A549 (cell line): ENCODE measurements around the gene NR2E1. TPM values are rescaled to one million over a fixed set of nuclear protein-coding genes. Genes with fewer than 3 reads are reported as not detected.

ENCODE experiments used
- ATAC-seq, 2 experiments: fragments of 200-7000 bp in 1 of 2; fragments of >200 bp in 1 of 2; cut with Nextera tagmentation in 1 of 2; cut with Tn5 transposase in 1 of 2; 3 replicates each; pipeline versions ENCODE4 v1.8.0 to v1.9.1; 2018 to 2020; ENCODE audit warnings: mild to moderate bottlenecking in 1 of 2, moderate library complexity in 1 of 2
- CTCF ChIA-PET: fragments of 300-600 bp; sonication (Branson Sonifier 250); formaldehyde crosslinking; extraction: SDS; loops from one replicate; lab custom pipeline; 2021; ENCODE audit warnings: antibody characterized with exemption, inconsistent platforms; lab: Yijun Ruan, JAX
- POLR2A ChIA-PET: fragments of 350-600 bp; formaldehyde crosslinking; extraction: SDS; loops from one replicate; lab custom pipeline; 2021; ENCODE audit warnings: antibody characterized with exemption, inconsistent platforms; lab: Yijun Ruan, JAX
- DNase-seq, 2 experiments: peaks; one replicate each; pipeline versions ENCODE4 v3.0.0 to v3.0.0-alpha.2; 2011 to 2016; ENCODE audit warnings: low read depth in 1 of 2, low spot score in 1 of 2
- FAIRE-seq: peaks from 2 replicates; lab custom pipeline; 2011; peaks lifted over from hg19 to GRCh38; lab: Jason Lieb, UNC
- H3K27ac ChIP-seq, 2 experiments: fragments of >200 bp; sonication (Bioruptor Twin); formaldehyde crosslinking; 3 replicates each; pipeline ENCODE4 v1.5.1; 2016 to 2017
- H3K4me1 ChIP-seq: fragments of >200 bp; sonication (Bioruptor Twin); formaldehyde crosslinking; 3 replicates; pipeline ENCODE4 v1.6.1; 2016
- H3K4me2 ChIP-seq: fragments of >200 bp; sonication (Bioruptor Twin); formaldehyde crosslinking; 3 replicates; pipeline ENCODE4 v1.6.1; 2016
- H3K4me3 ChIP-seq: fragments of >200 bp; sonication (Bioruptor Twin); formaldehyde crosslinking; 3 replicates; pipeline ENCODE4 v1.5.1; 2016
- H3K9me3 ChIP-seq: fragments of >200 bp; sonication (Bioruptor Twin); formaldehyde crosslinking; 3 replicates; pipeline ENCODE4 v1.6.1; 2016
- CBX2 ChIP-seq: fragments of 200-600 bp; sonication (generic); IDR thresholded peaks from 2 replicates; pipeline ENCODE4 v1.6.1; 2016; ENCODE audit warnings: low read depth, mild to moderate bottlenecking, borderline replicate concordance
- CHD4 ChIP-seq: fragments of 200-600 bp; sonication (generic); IDR thresholded peaks from 2 replicates; pipeline ENCODE4 v1.6.1; 2016; ENCODE audit warnings: antibody characterized with exemption, mild to moderate bottlenecking, borderline replicate concordance
- FOSB ChIP-seq: fragments of 250-450 bp; sonication (Bioruptor Pico); IDR thresholded peaks from 2 replicates; pipeline ENCODE4 v1.5.0; 2020; ENCODE audit warnings: mild to moderate bottlenecking, moderate library complexity
- FOXS1 ChIP-seq: fragments of 250-450 bp; sonication (Bioruptor Pico); IDR thresholded peaks from 2 replicates; pipeline ENCODE4 v1.5.0; 2020; ENCODE audit warnings: mild to moderate bottlenecking, moderate library complexity
- GATA3 ChIP-seq: IDR thresholded peaks from 2 replicates; pipeline ENCODE4 v1.6.1; 2012; ENCODE audit warnings: borderline replicate concordance
- HEYL ChIP-seq: fragments of 250-450 bp; sonication (Bioruptor Pico); IDR thresholded peaks from 2 replicates; pipeline ENCODE4 v1.8.0; 2021; ENCODE audit warnings: mild to moderate bottlenecking, moderate library complexity
- HOXB5 ChIP-seq: fragments of 250-450 bp; sonication (Bioruptor Pico); IDR thresholded peaks from 2 replicates; pipeline ENCODE4 v1.5.0; 2020; ENCODE audit warnings: mild to moderate bottlenecking, moderate library complexity
- JUN ChIP-seq, 2 experiments: fragments of >200 bp; sonication (Bioruptor Twin); formaldehyde crosslinking; IDR thresholded peaks; 2 replicates in 1 of 2; 3 replicates in 1 of 2; pipeline ENCODE4 v1.6.1; 2016 to 2017
- MAFK ChIP-seq: fragments of 450-650 bp; IDR thresholded peaks from 2 replicates; pipeline ENCODE4 v1.6.1; 2014; ENCODE audit not compliant: partially characterized antibody
- MYC ChIP-seq: IDR thresholded peaks from 2 replicates; pipeline ENCODE4 v1.6.1; 2012; ENCODE audit warnings: mild to moderate bottlenecking, inconsistent platforms, low read length, improper control_type of control experiment, borderline replicate concordance
- NFE2L2 ChIP-seq: fragments of 150-350 bp; conservative IDR thresholded peaks from 2 replicates; pipeline ENCODE4 v1.6.1; 2014; ENCODE audit warnings: low read length
- NPAS2 ChIP-seq: fragments of 250-450 bp; sonication (Bioruptor Pico); IDR thresholded peaks from 2 replicates; pipeline ENCODE4 v1.8.0; 2022; ENCODE audit warnings: mild to moderate bottlenecking, moderate library complexity, borderline replicate concordance
- RCOR1 ChIP-seq: fragments of 150-350 bp; IDR thresholded peaks from 2 replicates; pipeline ENCODE4 v1.6.1; 2014; ENCODE audit warnings: antibody characterized with exemption, low read length, low read depth
- RFX5 ChIP-seq: fragments of 450-650 bp; IDR thresholded peaks from 2 replicates; pipeline ENCODE4 v1.7.1; 2014; ENCODE audit warnings: antibody characterized with exemption, mild to moderate bottlenecking, moderate library complexity
- SMC3 ChIP-seq: fragments of >200 bp; sonication (Bioruptor Twin); formaldehyde crosslinking; IDR thresholded peaks from 3 replicates; pipeline ENCODE4 v1.6.1; 2018; ENCODE audit warnings: inconsistent platforms
- SREBF2 ChIP-seq: fragments of 450-650 bp; IDR thresholded peaks from 2 replicates; pipeline ENCODE4 v1.6.1; 2014; ENCODE audit warnings: mild to moderate bottlenecking, moderate library complexity
- ZSCAN20 ChIP-seq: fragments of 250-450 bp; sonication (Bioruptor Pico); IDR thresholded peaks from 2 replicates; pipeline ENCODE4 v1.8.0; 2022; ENCODE audit warnings: mild to moderate bottlenecking, moderate library complexity
- WGBS: methylation state at CpG from one replicate; pipeline ENCODE4 v1.1.6; 2017; ENCODE audit errors: missing lambda C conversion rate; 5-methylcytosine and 5-hydroxymethylcytosine counted together
- polyA plus RNA-seq, 4 experiments: library from polyadenylated mRNA; depleted of rRNA in 3 of 4; stranded (reverse); fragments of >200 nt; fragmentation: RNase III in 1 of 4; extraction: RNeasy Plus Mini Kit Qiagen cat#74134 plus additional on column Dnase treatment in 1 of 4; gene quantifications; 2 replicates in 3 of 4; 3 replicates in 1 of 4; pipeline ENCODE4 v1.2.3, GENCODE V29; 2011 to 2017
- TF ChIP-seq, protein P1 (sequence below): fragments of >200 bp; sonication (Bioruptor Twin); formaldehyde crosslinking; IDR thresholded peaks from 3 replicates; pipeline ENCODE4 v1.5.1; 2016
- TF ChIP-seq, protein P2 (sequence below): fragments of >200 bp; sonication (Bioruptor Twin); formaldehyde crosslinking; IDR thresholded peaks from 3 replicates; pipeline ENCODE4 v1.6.1; 2016
- TF ChIP-seq, protein P3 (sequence below): IDR thresholded peaks from 2 replicates; pipeline ENCODE4 v1.6.1; 2012
- TF ChIP-seq, protein P4 (sequence below): IDR thresholded peaks from 2 replicates; pipeline ENCODE4 v1.6.1; 2012
- TF ChIP-seq, protein P5 (sequence below): IDR thresholded peaks from 2 replicates; pipeline ENCODE4 v1.6.1; 2012; ENCODE audit warnings: low read depth, borderline replicate concordance

The NR2E1 gene
- polyA plus RNA-seq, 2 of the 4 experiments (the other 2 are of a cell fraction) = 0.03 TPM; not detected in 1

DNA sequence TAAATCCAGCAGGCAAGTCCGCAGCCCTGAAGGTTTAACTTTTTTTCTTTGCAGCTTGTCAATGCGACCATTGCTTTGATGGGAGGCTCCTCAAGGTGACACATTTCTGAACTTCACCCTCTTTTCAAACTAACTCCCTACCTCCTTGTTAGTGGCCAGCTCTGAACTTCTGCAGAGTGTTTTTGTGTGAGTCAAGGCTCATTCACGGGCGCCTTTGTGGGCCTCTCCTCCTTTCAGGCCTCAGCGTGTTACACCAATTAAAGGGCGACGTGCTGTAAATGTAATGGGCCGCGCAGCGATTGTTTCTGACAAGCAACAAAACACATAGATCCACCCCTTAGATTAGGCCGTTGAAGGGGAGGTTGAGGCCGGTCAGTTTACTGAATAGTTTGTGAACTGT is 45.5 kb upstream of the NR2E1 start:
- 88% methylated on average over 12 of the region's 12 CpGs for WGBS
- Histone ChIP-seq H3K9me3 (no peaks in the 10 kb centered on the region), H3K4me3 (no peak overlapping the region), H3K4me1 (no peaks in the 10 kb centered on the region), H3K27ac (no peak overlapping the region), H3K4me2 (no peak overlapping the region)
- no peak for DNase-seq
- CTCF ChIA-PET = interaction anchor here (1.0 kb wide), 1 partner anchor 371 kb away, joined by 4 read pairs; no protein-coding TSS in a partner anchor
- no peak for ATAC-seq
- POLR2A ChIA-PET = no interaction called here
- no peak for FAIRE-seq
- TF ChIP-seq HOXB5 (CRISPR knock-in tag) (no peak), MYC (no peak), JUN (IDR thresholded peaks at IDR 0.05) (no peak), SREBF2 (no peak), NPAS2 (CRISPR knock-in tag) (no peak), RFX5 (no peak), NFE2L2 (no peak), GATA3 (no peak), FOXS1 (CRISPR knock-in tag) (no peak), FOSB (CRISPR knock-in tag) (no peak), CBX2 (no peak)
- TF ChIP-seq, protein P1, sequence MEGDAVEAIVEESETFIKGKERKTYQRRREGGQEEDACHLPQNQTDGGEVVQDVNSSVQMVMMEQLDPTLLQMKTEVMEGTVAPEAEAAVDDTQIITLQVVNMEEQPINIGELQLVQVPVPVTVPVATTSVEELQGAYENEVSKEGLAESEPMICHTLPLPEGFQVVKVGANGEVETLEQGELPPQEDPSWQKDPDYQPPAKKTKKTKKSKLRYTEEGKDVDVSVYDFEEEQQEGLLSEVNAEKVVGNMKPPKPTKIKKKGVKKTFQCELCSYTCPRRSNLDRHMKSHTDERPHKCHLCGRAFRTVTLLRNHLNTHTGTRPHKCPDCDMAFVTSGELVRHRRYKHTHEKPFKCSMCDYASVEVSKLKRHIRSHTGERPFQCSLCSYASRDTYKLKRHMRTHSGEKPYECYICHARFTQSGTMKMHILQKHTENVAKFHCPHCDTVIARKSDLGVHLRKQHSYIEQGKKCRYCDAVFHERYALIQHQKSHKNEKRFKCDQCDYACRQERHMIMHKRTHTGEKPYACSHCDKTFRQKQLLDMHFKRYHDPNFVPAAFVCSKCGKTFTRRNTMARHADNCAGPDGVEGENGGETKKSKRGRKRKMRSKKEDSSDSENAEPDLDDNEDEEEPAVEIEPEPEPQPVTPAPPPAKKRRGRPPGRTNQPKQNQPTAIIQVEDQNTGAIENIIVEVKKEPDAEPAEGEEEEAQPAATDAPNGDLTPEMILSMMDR = no peak
- TF ChIP-seq, protein P2, sequence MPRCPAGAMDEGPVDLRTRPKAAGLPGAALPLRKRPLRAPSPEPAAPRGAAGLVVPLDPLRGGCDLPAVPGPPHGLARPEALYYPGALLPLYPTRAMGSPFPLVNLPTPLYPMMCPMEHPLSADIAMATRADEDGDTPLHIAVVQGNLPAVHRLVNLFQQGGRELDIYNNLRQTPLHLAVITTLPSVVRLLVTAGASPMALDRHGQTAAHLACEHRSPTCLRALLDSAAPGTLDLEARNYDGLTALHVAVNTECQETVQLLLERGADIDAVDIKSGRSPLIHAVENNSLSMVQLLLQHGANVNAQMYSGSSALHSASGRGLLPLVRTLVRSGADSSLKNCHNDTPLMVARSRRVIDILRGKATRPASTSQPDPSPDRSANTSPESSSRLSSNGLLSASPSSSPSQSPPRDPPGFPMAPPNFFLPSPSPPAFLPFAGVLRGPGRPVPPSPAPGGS = no peak
- TF ChIP-seq, protein P3, sequence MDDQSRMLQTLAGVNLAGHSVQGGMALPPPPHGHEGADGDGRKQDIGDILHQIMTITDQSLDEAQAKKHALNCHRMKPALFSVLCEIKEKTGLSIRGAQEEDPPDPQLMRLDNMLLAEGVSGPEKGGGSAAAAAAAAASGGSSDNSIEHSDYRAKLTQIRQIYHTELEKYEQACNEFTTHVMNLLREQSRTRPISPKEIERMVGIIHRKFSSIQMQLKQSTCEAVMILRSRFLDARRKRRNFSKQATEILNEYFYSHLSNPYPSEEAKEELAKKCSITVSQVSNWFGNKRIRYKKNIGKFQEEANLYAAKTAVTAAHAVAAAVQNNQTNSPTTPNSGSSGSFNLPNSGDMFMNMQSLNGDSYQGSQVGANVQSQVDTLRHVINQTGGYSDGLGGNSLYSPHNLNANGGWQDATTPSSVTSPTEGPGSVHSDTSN = no peak
- TF ChIP-seq, protein P4, sequence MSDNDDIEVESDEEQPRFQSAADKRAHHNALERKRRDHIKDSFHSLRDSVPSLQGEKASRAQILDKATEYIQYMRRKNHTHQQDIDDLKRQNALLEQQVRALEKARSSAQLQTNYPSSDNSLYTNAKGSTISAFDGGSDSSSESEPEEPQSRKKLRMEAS = no peak

DNA sequence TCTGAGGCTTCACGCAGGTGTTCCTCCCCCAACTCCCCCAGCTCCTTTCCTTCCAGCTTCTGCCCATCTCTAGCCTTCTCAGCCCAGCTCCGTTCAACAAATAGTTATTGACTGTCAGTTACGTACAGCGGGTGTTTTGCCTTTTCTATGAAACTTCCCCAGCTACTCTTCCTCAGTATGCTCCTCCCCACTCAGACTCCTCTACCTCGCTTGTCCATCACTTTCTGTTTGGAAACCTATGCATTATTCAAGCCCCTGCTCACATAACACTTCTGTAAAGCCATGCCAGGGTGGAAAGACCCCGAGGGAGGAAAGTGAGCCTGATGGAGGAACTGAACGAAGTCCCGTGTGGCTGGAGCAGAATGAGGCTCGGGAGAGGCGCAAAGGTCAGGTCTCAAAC is 44.2 kb upstream of the NR2E1 start:
- ATAC-seq = no peak
- ChIA-PET POLR2A (no interaction called here), CTCF (no interaction called here)
- FAIRE-seq = no peak
- TF ChIP-seq, protein P3 = no peak
- TF ChIP-seq, protein P5, sequence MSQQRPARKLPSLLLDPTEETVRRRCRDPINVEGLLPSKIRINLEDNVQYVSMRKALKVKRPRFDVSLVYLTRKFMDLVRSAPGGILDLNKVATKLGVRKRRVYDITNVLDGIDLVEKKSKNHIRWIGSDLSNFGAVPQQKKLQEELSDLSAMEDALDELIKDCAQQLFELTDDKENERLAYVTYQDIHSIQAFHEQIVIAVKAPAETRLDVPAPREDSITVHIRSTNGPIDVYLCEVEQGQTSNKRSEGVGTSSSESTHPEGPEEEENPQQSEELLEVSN = no peak
- no peak for TF ChIP-seq ZSCAN20 (CRISPR knock-in tag)
- TF ChIP-seq MAFK = no peak
- TF ChIP-seq CHD4 = no peak
- no peak for TF ChIP-seq SMC3
- TF ChIP-seq NPAS2 (CRISPR knock-in tag) = no peak
- TF ChIP-seq HEYL = no peak
- TF ChIP-seq, protein P1 = no peak
- TF ChIP-seq RCOR1 = no peak
- no peak for TF ChIP-seq FOSB (CRISPR knock-in tag)
- TF ChIP-seq JUN (IDR thresholded peaks at IDR 0.05) = no peak
- no peak for TF ChIP-seq RFX5
- Histone ChIP-seq H3K27ac (no peak overlapping the region), H3K4me1 (no peaks in the 10 kb centered on the region), H3K9me3 (no peaks in the 10 kb centered on the region), H3K4me2 (no peak overlapping the region), H3K4me3 (no peak overlapping the region)
- WGBS = 91% methylated on average over 10 of the region's 10 CpGs
- DNase-seq = no peak
